HepG2 (cell line): ENCODE results near the gene CDC42EP1. TPM values are rescaled to one million over a fixed set of nuclear protein-coding genes. Genes with fewer than 3 reads are reported as not detected.

Experiments
- EHMT2 ChIP-seq: fragments of 200-600 bp; sonication (generic); IDR thresholded peaks from 2 replicates; pipeline ENCODE4 v1.7.0; 2017; ENCODE audit warnings: antibody characterized with exemption, low read depth, low read length, borderline replicate concordance
- NR1H2 ChIP-seq: sonication (generic); formaldehyde crosslinking; IDR thresholded peaks from 2 replicates; pipeline ENCODE4 v1.8.1; 2022; ENCODE audit warnings: low read depth, missing genetic modification reagents, borderline replicate concordance
- NR2F2 ChIP-seq: IDR thresholded peaks from 2 replicates; pipeline ENCODE4 v1.6.1; 2012; ENCODE audit warnings: low read depth, inconsistent platforms, borderline replicate concordance
- RFX5 ChIP-seq: IDR thresholded peaks from 2 replicates; pipeline ENCODE4 v1.6.1; 2011; ENCODE audit warnings: low read depth, low read length, improper control_type of control experiment
- SOX6 ChIP-seq, 2 experiments: fragments of 450-650 bp in 1 of 2; sonication (generic) in 1 of 2; formaldehyde crosslinking in 1 of 2; IDR thresholded peaks; 2 replicates each; pipeline versions ENCODE4 v1.4.0 to v1.6.1; 2017 to 2020; ENCODE audit warnings: antibody characterized with exemption in 1 of 2, mild to moderate bottlenecking in 1 of 2, missing genetic modification reagents in 1 of 2
- THAP9 ChIP-seq: sonication (generic); formaldehyde crosslinking; IDR thresholded peaks from 2 replicates; pipeline ENCODE4; 2020; ENCODE audit warnings: missing genetic modification reagents, mild to moderate bottlenecking, borderline replicate concordance
- YEATS2 ChIP-seq: sonication (generic); formaldehyde crosslinking; IDR thresholded peaks from 2 replicates; pipeline ENCODE4 v1.4.0; 2020; ENCODE audit warnings: missing genetic modification reagents, borderline replicate concordance
- ZNF318 ChIP-seq: sonication (generic); formaldehyde crosslinking; IDR thresholded peaks from 2 replicates; pipeline ENCODE4 v1.4.0; 2020; ENCODE audit warnings: mild to moderate bottlenecking, missing genetic modification reagents
- polyA plus RNA-seq, 8 experiments: library from polyadenylated mRNA; depleted of rRNA in 3 of 8; stranded (reverse) in 7 of 8; unstranded in 1 of 8; fragments of >200 nt; fragmentation: Illumina TruSeq in 4 of 8; extraction: Trizol in 4 of 8; gene quantifications; 2 replicates each; pipeline versions ENCODE4 v1.2.1 to v1.2.3, GENCODE V29; 2011 to 2016; ENCODE audit warnings: low read depth in 4 of 8, missing spikeins in 1 of 8, mixed read lengths in 1 of 8; ENCODE audit not compliant: insufficient read depth in 1 of 8
- total RNA-seq, 5 experiments: library from RNA; depleted of rRNA; stranded (reverse); fragments of >200 nt; fragmentation: Illumina TruSeq; extraction: Trizol; gene quantifications; 2 replicates each; pipeline ENCODE4 v1.2.3, GENCODE V29; 2016; ENCODE audit warnings: low read depth in 1 of 5
- TF ChIP-seq, protein P1 (sequence below): sonication (generic); formaldehyde crosslinking; IDR thresholded peaks from 2 replicates; pipeline ENCODE4 v1.8.0; 2022; ENCODE audit warnings: mild to moderate bottlenecking, missing genetic modification reagents, moderate library complexity
- TF ChIP-seq, protein P2 (sequence below): sonication (generic); formaldehyde crosslinking; IDR thresholded peaks from 2 replicates; pipeline ENCODE4 v1.4.0; 2020; ENCODE audit warnings: missing genetic modification reagents, borderline replicate concordance

Gene CDC42EP1
- total and polyA plus RNA-seq, 2 of the 13 experiments (the other 11 are each of a cell fraction or from before 2014, with no cell fraction given) = 17.1 to 29.5 TPM

DNA sequence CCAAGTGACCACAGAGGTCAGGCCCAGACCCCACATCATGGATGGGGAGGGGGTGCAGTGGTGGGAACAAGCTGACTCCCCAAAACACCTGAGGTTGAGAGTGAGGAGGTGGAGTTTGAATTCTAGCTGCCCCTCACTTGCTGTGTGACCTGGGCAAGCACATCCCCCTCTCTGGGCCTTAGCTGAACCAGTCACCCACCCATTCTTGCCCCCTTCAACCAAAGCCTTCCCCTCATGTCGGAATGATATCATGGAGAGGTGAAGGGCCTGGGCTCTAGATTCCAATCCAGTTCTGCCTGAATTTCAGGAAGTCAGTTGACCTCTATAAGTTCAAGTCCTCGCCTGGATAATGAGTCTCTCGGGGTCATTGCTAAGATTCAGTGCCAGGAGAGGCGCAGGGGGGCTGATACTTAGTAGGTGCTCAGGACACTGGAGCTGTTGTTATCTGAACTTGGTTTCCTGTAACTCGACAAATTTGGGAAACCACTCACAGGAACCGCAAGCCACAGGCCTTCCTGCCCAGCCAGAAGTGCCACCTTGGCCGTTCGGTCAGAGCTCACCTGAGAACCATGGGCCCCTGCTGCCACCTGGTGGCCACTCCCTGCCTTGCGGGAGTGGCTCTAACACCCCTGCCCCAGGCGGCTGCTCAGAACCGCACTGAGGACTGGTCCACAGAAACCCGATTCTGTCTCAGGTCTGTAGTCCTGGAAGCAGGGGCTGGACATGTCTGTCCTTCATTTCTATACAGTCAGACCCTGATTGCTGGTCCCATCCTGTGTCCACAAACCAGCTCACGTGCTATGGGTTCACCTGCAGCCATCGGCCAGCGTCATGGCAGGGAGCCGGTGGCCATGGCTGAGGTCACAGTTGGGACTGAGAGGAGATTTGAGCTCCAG, 6.9 kb downstream of the CDC42EP1 start (continued):
- TF ChIP-seq THAP9 (CRISPR knock-in tag) (no peak), NR2F2 (no peak), NR1H2 (CRISPR knock-in tag) (no peak), RFX5 (no peak), SOX6 (IDR thresholded peaks at IDR 0.05) (no peak), SOX6 (CRISPR knock-in tag; IDR thresholded peaks at IDR 0.05) (no peak), EHMT2 (no peak), ZNF318 (CRISPR knock-in tag) (0 out of 2 replicates have a peak, but pooled peaks have one; percentile 21), YEATS2 (peak; percentile 59; the same call in 1 of the 2 replicates)
- TF ChIP-seq, protein P1, sequence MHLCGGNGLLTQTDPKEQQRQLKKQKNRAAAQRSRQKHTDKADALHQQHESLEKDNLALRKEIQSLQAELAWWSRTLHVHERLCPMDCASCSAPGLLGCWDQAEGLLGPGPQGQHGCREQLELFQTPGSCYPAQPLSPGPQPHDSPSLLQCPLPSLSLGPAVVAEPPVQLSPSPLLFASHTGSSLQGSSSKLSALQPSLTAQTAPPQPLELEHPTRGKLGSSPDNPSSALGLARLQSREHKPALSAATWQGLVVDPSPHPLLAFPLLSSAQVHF (CRISPR knock-in tag) = no peak
- TF ChIP-seq, protein P2, sequence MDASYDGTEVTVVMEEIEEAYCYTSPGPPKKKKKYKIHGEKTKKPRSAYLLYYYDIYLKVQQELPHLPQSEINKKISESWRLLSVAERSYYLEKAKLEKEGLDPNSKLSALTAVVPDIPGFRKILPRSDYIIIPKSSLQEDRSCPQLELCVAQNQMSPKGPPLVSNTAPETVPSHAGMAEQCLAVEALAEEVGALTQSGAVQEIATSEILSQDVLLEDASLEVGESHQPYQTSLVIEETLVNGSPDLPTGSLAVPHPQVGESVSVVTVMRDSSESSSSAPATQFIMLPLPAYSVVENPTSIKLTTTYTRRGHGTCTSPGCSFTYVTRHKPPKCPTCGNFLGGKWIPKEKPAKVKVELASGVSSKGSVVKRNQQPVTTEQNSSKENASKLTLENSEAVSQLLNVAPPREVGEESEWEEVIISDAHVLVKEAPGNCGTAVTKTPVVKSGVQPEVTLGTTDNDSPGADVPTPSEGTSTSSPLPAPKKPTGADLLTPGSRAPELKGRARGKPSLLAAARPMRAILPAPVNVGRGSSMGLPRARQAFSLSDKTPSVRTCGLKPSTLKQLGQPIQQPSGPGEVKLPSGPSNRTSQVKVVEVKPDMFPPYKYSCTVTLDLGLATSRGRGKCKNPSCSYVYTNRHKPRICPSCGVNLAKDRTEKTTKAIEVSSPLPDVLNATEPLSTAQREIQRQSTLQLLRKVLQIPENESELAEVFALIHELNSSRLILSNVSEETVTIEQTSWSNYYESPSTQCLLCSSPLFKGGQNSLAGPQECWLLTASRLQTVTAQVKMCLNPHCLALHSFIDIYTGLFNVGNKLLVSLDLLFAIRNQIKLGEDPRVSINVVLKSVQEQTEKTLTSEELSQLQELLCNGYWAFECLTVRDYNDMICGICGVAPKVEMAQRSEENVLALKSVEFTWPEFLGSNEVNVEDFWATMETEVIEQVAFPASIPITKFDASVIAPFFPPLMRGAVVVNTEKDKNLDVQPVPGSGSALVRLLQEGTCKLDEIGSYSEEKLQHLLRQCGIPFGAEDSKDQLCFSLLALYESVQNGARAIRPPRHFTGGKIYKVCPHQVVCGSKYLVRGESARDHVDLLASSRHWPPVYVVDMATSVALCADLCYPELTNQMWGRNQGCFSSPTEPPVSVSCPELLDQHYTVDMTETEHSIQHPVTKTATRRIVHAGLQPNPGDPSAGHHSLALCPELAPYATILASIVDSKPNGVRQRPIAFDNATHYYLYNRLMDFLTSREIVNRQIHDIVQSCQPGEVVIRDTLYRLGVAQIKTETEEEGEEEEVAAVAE = no peak
